Raji (cell line): Measurements from ENCODE around the gene RHBDL3.

Experiments used
- POLR2A ChIP-seq: IDR thresholded peaks from 2 replicates; pipeline ENCODE4 v1.6.1; 2011; ENCODE audit warnings: low read depth, low read length, control low read depth; ENCODE audit not compliant: insufficient read depth

Gene RHBDL3, protein sequence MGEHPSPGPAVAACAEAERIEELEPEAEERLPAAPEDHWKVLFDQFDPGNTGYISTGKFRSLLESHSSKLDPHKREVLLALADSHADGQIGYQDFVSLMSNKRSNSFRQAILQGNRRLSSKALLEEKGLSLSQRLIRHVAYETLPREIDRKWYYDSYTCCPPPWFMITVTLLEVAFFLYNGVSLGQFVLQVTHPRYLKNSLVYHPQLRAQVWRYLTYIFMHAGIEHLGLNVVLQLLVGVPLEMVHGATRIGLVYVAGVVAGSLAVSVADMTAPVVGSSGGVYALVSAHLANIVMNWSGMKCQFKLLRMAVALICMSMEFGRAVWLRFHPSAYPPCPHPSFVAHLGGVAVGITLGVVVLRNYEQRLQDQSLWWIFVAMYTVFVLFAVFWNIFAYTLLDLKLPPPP

GRCh38 chr17:32265192-32265923, at the start of gene RHBDL3:
Gene RHBDL3, plus strand, starts transcription at chr17:32265832. Its CDS starts 358 bp downstream, at chr17:32266190.
- no peak for TF ChIP-seq POLR2A

GRCh38 chr17:32222621-32223020, 43.0 kb upstream of the RHBDL3 start:
- no peak for TF ChIP-seq POLR2A

GRCh38 chr17:32223703-32224102, 41.9 kb upstream of the RHBDL3 start:
- no peak for TF ChIP-seq POLR2A

DNA sequence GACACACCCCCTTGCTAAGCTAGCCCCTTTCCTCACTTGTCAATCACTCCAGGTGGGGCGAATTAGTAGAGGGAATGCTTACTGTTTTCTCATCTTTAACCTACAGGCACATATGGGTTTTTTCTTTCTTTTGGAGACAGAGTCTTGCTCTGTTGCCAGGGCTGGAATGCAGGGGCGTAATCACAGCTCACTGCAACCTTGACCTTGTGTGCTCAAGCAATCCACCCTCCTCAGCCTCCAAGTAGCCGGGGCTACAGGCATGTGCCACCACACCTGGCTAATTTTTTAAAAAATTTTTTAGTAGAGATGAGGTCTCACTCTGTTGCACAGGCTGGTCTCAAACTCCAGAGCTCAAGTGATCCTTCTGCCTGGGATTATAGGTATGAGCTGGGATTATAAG, 38.7 kb upstream of the RHBDL3 start:
- no peak for TF ChIP-seq POLR2A

- TF ChIP-seq POLR2A, result no peak
Observed at GRCh38 chr17:32227910-32228309, 37.7 kb upstream of the RHBDL3 start.

- TF ChIP-seq POLR2A, result no peak
Observed at GRCh38 chr17:32235588-32235987, 30.0 kb upstream of the RHBDL3 start.

- TF ChIP-seq POLR2A, result no peak
Observed at GRCh38 chr17:32239456-32239855, 26.2 kb upstream of the RHBDL3 start.

GRCh38 chr17:32240750-32241149, 24.9 kb upstream of the RHBDL3 start:
- no peak for TF ChIP-seq POLR2A

DNA sequence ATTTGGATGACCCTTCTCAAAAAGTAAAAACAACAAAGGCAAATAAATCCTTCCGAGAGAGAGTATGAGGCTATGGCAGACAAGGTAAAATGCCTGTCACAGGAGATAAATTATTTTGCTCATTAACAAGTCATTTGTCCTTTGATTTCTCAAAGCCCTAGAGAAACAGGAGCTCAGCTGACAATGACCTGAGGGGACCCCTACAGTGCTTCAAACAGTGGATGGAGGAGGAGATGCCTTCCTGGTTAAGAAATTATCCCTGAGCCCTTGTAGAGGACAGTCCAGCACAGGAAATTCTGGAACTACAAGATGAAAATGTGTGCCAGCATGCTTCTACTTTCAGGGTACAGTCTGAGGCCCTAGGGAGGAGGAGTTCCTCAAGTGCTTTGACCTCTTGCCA, 24.0 kb upstream of the RHBDL3 start:
- no peak for TF ChIP-seq POLR2A

DNA sequence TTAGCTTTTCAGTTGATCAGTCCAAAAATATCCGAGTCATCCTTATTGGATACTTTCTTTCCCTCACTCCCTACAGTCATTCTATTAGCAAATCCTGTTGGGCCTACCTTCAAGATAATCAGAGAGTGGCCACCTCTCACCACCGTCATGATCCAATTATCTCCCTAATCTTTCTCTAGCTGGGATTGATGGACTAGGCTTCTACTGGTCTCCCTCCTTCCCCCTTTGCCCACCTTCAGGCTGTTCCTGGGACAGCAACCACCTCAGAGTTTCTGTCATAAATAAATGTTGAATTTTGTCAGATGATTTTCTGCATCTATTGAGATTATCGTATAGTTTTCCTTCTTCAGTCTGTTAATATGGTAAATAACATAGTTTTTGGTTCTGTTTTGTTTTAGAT, 16.2 kb upstream of the RHBDL3 start:
- no peak for TF ChIP-seq POLR2A

GRCh38 chr17:32253117-32253611, 12.5 kb upstream of the RHBDL3 start:
- no peak for TF ChIP-seq POLR2A

- TF ChIP-seq POLR2A, result no peak
Observed at GRCh38 chr17:32256012-32256700, 9.5 kb upstream of the RHBDL3 start.

DNA sequence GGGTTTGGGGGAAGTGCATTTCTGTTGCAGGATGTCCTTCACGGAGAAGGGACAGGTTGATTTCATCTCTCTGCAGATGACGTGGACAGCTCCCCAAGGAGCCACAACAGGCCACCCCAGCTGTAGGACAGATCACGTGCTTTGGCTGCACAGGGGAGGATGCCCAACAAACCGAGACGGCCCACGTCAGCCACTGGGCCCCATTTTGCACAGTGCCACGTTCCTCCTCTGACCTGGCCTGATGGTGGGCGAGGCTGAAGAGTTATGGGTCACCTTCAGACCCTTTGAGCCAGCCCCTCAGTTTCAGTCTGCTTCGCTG, 9.0 kb upstream of the RHBDL3 start:
- TF ChIP-seq POLR2A, result no peak

DNA sequence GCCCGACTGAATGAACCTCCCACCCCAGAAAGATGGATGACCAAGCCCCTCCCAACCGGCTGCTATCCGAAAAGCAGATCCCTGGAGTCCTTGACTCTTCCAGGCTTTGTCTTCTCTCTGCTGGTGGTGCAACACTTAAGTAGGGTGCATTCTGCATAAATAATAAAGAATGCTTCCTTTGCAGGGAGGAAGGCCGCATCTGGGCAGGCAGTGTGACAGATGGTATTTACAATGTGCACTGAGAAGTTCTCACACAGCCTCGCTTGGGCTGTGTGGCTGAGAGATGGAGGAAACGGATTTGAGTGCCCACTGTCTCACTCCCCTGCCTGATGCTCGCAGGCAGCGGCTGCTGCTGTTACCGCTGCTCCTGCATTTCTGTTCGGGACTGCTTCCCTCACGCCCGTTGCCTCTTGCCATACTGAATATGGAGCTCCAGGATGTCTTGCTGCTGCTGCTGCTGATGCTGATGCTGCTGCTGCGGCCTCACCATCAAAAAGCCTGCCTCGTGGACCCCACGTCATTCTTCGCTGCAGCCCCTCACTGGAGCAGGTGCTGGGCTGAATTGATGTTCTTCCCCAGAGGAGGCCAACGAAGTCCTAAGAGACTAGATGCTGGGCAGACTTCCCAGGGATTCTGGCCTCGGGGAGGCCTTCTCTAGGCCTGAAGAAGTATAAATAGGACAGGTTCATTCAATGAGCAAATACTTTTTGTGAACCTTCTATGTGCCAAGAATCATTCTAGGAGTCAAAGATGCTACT, 7.1 kb upstream of the RHBDL3 start:
- no peak for TF ChIP-seq POLR2A

DNA sequence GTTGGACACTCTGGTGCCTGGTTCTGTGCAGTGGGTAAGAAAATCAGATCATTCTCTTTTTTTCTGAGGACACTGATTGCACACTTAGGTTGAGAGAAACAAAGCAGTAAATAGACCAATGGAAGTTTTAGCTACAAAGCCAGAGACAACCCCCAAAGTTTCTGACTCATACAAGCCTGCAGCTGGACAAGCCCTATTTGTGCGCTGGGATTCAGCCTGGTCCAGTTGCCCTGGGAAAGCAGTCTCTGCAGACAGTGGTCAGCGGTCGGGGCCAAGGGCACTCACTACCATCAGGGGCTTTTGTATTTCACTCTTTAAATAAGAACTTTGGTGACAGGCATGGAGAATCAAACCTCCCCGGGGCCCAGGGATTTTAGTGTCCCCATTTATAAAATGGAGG, 6.0 kb upstream of the RHBDL3 start:
- TF ChIP-seq POLR2A, result no peak
